Measurements from ENCODE around the gene MSLN. TPM values are rescaled to one million over a fixed set of nuclear protein-coding genes. Genes with fewer than 3 reads are reported as not detected.

MSLN gene
- total RNA-seq, 1 donor from 2014 or later, result 4.5 TPM

DNA sequence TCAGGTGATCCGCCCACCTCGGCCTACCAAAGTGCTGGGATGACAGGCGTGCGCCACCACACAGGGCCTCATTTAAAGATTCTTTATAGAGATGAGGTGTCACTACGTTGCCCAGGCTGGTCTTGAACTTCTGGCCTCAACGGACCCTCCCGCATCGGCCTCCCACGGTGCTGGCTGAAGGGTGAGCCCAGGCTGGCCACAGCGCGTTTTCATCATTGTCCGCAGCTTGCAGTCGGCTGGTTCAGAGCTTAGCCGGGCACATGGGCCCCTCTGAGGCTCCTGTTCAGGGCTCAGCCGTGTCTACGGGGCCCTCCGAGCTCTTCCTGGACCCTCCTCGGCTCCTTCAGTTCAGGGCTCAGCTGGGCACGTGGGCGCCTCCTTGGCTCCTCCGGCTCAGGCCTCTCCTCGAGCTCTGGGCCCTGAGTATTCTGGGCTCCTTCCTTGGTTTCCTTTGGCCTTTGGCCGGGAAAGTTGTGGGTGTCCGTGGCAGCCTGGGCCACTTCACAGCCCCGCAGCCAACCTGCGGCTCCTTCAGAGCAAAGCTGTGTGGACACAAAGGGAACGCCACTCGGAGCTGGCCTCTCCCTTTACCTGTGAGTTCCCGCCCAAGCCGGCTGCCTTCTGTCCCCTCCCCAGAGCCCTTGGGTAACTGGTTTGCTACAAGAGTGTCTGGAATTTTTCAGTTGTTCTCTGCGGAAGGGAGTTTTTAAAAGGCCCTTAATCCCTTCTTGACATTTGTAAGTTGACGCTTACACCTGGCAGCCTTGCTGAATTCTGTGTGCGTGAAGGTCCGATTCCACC is 1.2 kb upstream of the MSLN start:
- Histone ChIP-seq H3K36me3 (ENCODE audit: control insufficient read depth, insufficient read depth, low read length) (no peaks in the 10 kb centered on the region), H3K27me3 (ENCODE audit: control insufficient read depth, insufficient read depth, low read length) (no peaks in the 10 kb centered on the region), H3K4me3 (ENCODE audit: low read depth, low read length) (no peak overlapping the region)
- FAIRE-seq, result no peak
- DNase-seq (ENCODE audit: low read depth), result peak; percentile 12
- TF ChIP-seq, protein P1, sequence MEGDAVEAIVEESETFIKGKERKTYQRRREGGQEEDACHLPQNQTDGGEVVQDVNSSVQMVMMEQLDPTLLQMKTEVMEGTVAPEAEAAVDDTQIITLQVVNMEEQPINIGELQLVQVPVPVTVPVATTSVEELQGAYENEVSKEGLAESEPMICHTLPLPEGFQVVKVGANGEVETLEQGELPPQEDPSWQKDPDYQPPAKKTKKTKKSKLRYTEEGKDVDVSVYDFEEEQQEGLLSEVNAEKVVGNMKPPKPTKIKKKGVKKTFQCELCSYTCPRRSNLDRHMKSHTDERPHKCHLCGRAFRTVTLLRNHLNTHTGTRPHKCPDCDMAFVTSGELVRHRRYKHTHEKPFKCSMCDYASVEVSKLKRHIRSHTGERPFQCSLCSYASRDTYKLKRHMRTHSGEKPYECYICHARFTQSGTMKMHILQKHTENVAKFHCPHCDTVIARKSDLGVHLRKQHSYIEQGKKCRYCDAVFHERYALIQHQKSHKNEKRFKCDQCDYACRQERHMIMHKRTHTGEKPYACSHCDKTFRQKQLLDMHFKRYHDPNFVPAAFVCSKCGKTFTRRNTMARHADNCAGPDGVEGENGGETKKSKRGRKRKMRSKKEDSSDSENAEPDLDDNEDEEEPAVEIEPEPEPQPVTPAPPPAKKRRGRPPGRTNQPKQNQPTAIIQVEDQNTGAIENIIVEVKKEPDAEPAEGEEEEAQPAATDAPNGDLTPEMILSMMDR (IDR thresholded peaks at IDR 0.05; ENCODE audit: insufficient read depth, low read length, severe bottlenecking), result no peak

DNA sequence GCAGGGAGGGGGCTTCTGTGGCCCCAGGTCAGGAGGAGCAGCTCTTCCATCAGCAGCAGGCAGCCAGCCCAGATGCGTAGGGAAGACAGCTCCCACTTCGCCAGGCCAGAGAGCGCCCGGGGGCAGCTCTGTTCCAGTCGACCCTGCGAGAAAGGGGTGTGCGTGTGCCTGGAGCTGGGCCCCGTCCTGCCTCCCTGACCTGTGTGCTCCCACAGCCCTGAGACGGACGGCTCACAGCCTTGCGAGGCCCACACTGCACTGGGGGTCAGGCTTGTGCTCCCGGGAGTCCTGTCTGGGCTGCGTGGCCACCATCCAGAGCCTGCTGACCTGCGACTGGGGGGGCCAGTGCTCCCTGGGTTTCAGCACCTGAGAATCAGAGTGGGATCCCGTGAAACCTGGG is 469 bp upstream of the MSLN start:
- FAIRE-seq, result no peak

DNA sequence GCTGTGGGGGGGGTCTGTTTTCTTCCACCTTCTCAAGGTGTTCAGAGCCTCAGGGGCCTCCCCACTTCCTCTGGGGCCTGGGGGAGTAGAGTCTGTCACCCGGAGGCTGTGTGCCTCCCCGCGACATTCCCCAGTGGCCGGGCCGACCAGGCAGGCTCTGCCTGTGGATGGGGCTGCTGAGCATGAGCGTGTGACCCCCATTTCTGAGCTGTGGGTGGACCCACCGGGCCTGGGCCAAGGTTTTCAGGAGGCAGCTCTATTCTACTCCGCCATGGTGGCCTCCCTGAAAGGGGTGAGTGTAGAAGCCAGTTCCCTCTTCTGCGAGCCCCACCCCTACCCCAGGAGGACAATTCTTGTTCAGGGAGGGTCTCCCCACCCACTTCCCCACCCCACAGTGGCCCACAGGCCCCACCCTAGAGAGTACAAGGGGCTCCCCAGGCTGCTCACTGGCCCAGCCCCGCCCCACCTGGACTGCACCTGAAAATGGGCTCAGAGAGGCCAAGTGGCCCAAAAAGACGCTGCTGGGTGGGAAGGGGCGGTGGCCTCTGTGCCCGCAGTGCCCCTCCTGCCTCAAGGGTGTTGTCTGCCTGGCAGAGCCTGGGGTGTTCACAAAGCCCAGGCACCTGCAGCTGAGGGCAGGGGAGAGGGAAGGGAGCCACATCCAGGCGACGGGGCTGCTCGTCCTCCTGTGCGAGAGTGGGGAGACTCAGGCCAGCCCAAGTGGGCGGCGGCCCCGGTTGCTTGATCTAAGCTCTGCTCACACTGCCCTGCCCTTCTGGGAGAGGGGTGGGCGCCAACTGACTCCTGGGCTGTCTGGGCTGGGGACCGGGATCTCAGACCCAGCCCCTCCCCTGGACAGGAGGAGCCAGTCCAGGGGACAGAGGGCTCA is 1.3 kb downstream of the MSLN start:
- Histone ChIP-seq H3K4me3 (ENCODE audit: low read depth, low read length) (no peak overlapping the region), H3K27me3 (ENCODE audit: control insufficient read depth, insufficient read depth, low read length) (no peaks in the 10 kb centered on the region), H3K36me3 (ENCODE audit: control insufficient read depth, insufficient read depth, low read length) (no peaks in the 10 kb centered on the region)
- FAIRE-seq (no peak), DNase-seq (ENCODE audit: low read depth) (no peak)
- TF ChIP-seq, protein P1 (IDR thresholded peaks at IDR 0.05; ENCODE audit: insufficient read depth, low read length, severe bottlenecking), result no peak

More for the DNA sequence above, 469 bp upstream of the MSLN start:
- H3K4me3 ChIP-seq (ENCODE audit: low read depth, low read length), result no peak overlapping the region
- no peaks in the 10 kb centered on the region for H3K27me3 ChIP-seq (ENCODE audit: control insufficient read depth, insufficient read depth, low read length)
- TF ChIP-seq, protein P1 (IDR thresholded peaks at IDR 0.05; ENCODE audit: insufficient read depth, low read length, severe bottlenecking), result no peak
- DNase-seq (ENCODE audit: low read depth), result no peak
- no peaks in the 10 kb centered on the region for H3K36me3 ChIP-seq (ENCODE audit: control insufficient read depth, insufficient read depth, low read length)

DNA sequence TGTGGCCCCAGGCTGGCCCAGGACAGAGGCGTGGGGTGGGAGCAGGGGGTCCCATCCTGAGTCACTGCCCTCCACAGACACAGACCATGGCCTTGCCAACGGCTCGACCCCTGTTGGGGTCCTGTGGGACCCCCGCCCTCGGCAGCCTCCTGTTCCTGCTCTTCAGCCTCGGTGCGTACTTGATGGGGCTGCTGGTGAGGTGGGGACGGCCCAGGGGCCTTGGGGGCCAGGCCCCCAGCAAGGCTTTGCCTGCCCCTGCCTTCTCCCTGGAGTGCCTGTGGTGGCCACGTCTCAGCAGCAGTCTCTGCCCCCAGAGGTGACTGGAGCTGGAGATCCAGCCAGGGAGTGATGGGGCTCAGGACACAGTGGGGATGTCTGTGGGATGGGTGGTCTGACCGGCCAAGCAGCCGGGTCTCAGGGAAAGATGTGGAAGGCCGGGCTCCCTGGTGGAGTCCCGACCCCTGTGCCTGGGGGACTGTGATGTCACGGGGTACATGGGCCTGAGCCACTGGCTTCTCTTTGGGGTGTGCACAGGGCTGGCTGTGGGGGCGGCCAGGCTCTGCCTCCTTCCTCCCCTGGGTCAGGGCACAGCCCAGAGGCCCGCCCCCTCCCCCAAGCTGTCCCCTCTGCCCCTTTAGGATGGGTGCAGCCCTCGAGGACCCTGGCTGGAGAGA is 2.2 kb downstream of the MSLN start:
- Histone ChIP-seq H3K27me3 (ENCODE audit: control insufficient read depth, insufficient read depth, low read length) (no peaks in the 10 kb centered on the region), H3K4me3 (ENCODE audit: low read depth, low read length) (no peak overlapping the region), H3K36me3 (ENCODE audit: control insufficient read depth, insufficient read depth, low read length) (no peaks in the 10 kb centered on the region)
- FAIRE-seq, result no peak
- no peak for DNase-seq (ENCODE audit: low read depth)
- TF ChIP-seq, protein P1 (IDR thresholded peaks at IDR 0.05; ENCODE audit: insufficient read depth, low read length, severe bottlenecking), result no peak

DNA sequence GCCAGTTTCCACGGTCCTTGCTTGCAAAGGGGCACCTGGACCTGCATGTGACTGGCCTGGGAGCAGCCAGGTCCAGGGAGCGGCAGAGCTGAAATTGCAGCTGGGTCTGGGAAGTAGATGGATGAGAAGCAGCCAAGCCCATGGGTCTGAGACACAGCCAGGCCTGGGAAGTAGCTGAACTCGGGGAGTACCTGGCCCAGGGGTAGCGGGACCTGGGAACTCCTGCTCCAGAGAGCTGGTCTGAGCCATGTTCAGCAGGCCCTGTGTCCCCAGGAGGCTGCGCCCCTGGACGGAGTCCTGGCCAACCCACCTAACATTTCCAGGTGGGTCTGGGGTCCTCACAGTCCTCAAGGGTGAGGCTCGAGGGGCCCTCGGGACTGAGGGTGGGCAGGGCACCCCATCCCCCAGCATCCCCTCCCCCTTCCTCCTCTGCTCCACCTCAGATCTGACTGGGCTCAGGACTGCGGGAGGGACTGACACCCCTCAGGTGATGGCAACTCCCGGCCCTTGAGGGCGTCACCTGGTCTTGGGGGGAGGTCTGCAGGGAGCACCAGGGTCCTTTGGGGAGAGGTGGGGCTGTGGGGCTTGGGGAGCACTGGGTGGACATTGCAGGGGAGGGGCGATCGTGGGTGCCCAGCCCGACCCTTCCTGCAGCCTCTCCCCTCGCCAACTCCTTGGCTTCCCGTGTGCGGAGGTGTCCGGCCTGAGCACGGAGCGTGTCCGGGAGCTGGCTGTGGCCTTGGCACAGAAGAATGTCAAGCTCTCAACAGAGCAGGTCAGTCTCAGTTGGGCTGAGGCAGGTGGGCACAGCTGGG is 3.0 kb downstream of the MSLN start:
- no peaks in the 10 kb centered on the region for H3K36me3 ChIP-seq (ENCODE audit: control insufficient read depth, insufficient read depth, low read length)
- no peak overlapping the region for H3K4me3 ChIP-seq (ENCODE audit: low read depth, low read length)
- TF ChIP-seq, protein P1 (IDR thresholded peaks at IDR 0.05; ENCODE audit: insufficient read depth, low read length, severe bottlenecking), result no peak
- FAIRE-seq, result no peak
- H3K27me3 ChIP-seq (ENCODE audit: control insufficient read depth, insufficient read depth, low read length), result no peaks in the 10 kb centered on the region
- no peak for DNase-seq (ENCODE audit: low read depth)
